Measurements from ENCODE around the gene SLC25A30. TPM values are rescaled to one million over a fixed set of nuclear protein-coding genes. Genes with fewer than 3 reads are reported as not detected.

The SLC25A30 gene
- total and polyA plus RNA-seq, 2 of the 13 experiments (the other 11 are each of a cell fraction or from before 2014, with no cell fraction given) = 19.6 to 22.5 TPM

- TF ChIP-seq KLF13 (CRISPR knock-in tag; IDR thresholded peaks at IDR 0.05) = no peak
- peak; percentile 56; the same call in 1 of the 2 replicates for TF ChIP-seq POLR2G (IDR thresholded peaks at IDR 0.05; ENCODE audit: low read depth, low read length)
- no peak for TF ChIP-seq RXRA (CRISPR knock-in tag; IDR thresholded peaks at IDR 0.05)
- TF ChIP-seq SALL2 (CRISPR knock-in tag; IDR thresholded peaks at IDR 0.05) = no peak
- no peak for TF ChIP-seq ETS1 (CRISPR knock-in tag; IDR thresholded peaks at IDR 0.05)
- TF ChIP-seq PRMT3 (CRISPR knock-in tag; IDR thresholded peaks at IDR 0.05; ENCODE audit: borderline replicate concordance, low read depth) = no peak
- TF ChIP-seq ZNF879 (CRISPR knock-in tag; IDR thresholded peaks at IDR 0.05) = no peak
- TF ChIP-seq KMT2B (CRISPR knock-in tag; IDR thresholded peaks at IDR 0.05) = 0 out of 2 replicates have a peak, but pooled peaks have one; percentile 26
- no peak for TF ChIP-seq ELK4 (CRISPR knock-in tag; IDR thresholded peaks at IDR 0.05; ENCODE audit: borderline replicate concordance)
- 0 out of 2 replicates have a peak, but pooled peaks have one; percentile 29 for TF ChIP-seq MYPOP (CRISPR knock-in tag; IDR thresholded peaks at IDR 0.05)
- no peak for TF ChIP-seq SKIL (CRISPR knock-in tag; IDR thresholded peaks at IDR 0.05; ENCODE audit: borderline replicate concordance)
- no peak for TF ChIP-seq CREB1 (IDR thresholded peaks at IDR 0.05)
- no peak for TF ChIP-seq CREB1 (CRISPR knock-in tag; IDR thresholded peaks at IDR 0.05)
- no peak for TF ChIP-seq HNF4G (IDR thresholded peaks at IDR 0.05; ENCODE audit: borderline replicate concordance, low read depth, low read length)
- no peak for TF ChIP-seq HNF4G (CRISPR knock-in tag; IDR thresholded peaks at IDR 0.05; ENCODE audit: borderline replicate concordance, low read depth)
- TF ChIP-seq DPF2 (CRISPR knock-in tag; IDR thresholded peaks at IDR 0.05; ENCODE audit: borderline replicate concordance, low read depth) = no peak
- TF ChIP-seq TAF15 (IDR thresholded peaks at IDR 0.05; ENCODE audit: low read depth, low read length, poor library complexity, severe bottlenecking) = no peak
- no peak for TF ChIP-seq EZH2 (conservative IDR thresholded peaks at IDR 0.05; ENCODE audit: low read depth, low read length)
- no peak for TF ChIP-seq TCF7L2 (IDR thresholded peaks at IDR 0.05; ENCODE audit: low read depth, low read length)
- no peak for TF ChIP-seq CBX2 (IDR thresholded peaks at IDR 0.05; ENCODE audit: low read depth, low read length)
- no peak for TF ChIP-seq CBX2 (CRISPR knock-in tag; IDR thresholded peaks at IDR 0.05; ENCODE audit: low read depth)
- TF ChIP-seq ZSCAN5A (CRISPR knock-in tag; IDR thresholded peaks at IDR 0.05; ENCODE audit: borderline replicate concordance) = no peak
- TF ChIP-seq SAFB2 (CRISPR knock-in tag; IDR thresholded peaks at IDR 0.05; ENCODE audit: borderline replicate concordance, low read depth) = no peak
Observed at GRCh38 chr13:45433381-45433790, 15.2 kb upstream of the SLC25A30 start (continued).

All from HepG2 (cell line).